ENCODE measurements around the gene ENAH.

GRCh38 chr1:225533238-225533637 lies 119.7 kb downstream of the ENAH start:
- no peak for TF ChIP-seq TAF1 (IDR thresholded peaks at IDR 0.05; ENCODE audit: borderline replicate concordance, insufficient read depth, low read length)
- no peak for TF ChIP-seq POLR2AphosphoS5 (IDR thresholded peaks at IDR 0.05; ENCODE audit: low read depth, low read length)
- no peak for TF ChIP-seq REST (IDR thresholded peaks at IDR 0.05; ENCODE audit: insufficient read depth in 1 of 2, low read depth in 2 of 2, low read length in 2 of 2)
- no peak for TF ChIP-seq FOXP2 (optimal IDR thresholded peaks at IDR 0.05; ENCODE audit: borderline replicate concordance, extremely low read depth, extremely low read length, insufficient read depth)
- TF ChIP-seq SIN3A (IDR thresholded peaks at IDR 0.05; ENCODE audit: borderline replicate concordance, insufficient read depth, low read length): no peak
